Cardiac muscle cell (in vitro differentiated cells and primary cell): Measurements from ENCODE around the gene ZNF804B. TPM values are rescaled to one million over a fixed set of nuclear protein-coding genes. Genes with fewer than 3 reads are reported as not detected.

Source experiments
- DNase-seq, 2 donors: peaks; one replicate each; pipeline versions ENCODE4 v3.0.0 to v3.0.0-alpha.2; 2010 to 2017; ENCODE audit warnings: low read depth in 1 of 2, low spot score in 1 of 2
- H3K27ac ChIP-seq: fragments of 200-600 bp; sonication (generic); 2 replicates; pipeline ENCODE4 v1.5.1; 2016
- H3K27me3 ChIP-seq: fragments of 200-600 bp; sonication (generic); 2 replicates; pipeline ENCODE4 v1.6.0; 2016; ENCODE audit warnings: control low read depth
- H3K36me3 ChIP-seq: fragments of 200-600 bp; sonication (generic); 2 replicates; pipeline ENCODE4 v1.5.1; 2016; ENCODE audit warnings: control low read depth
- H3K4me1 ChIP-seq: fragments of 200-600 bp; sonication (generic); 2 replicates; pipeline ENCODE4 v1.8.1; 2017; ENCODE audit warnings: low read depth, mild to moderate bottlenecking, mixed run types
- H3K4me3 ChIP-seq: fragments of 200-600 bp; sonication (generic); 2 replicates; pipeline ENCODE4 v1.5.1; 2016; ENCODE audit warnings: mild to moderate bottlenecking
- H3K9me3 ChIP-seq: fragments of 200-600 bp; sonication (generic); 2 replicates; pipeline ENCODE4 v1.5.1; 2017; ENCODE audit warnings: low read depth, mild to moderate bottlenecking, control low read depth
- polyA plus RNA-seq: library from polyadenylated mRNA; unstranded; fragments of >200 nt; fragmentation: Nextera tagmentation; extraction: Ambion mirVana; gene quantifications from 2 replicates; pipeline ENCODE4 v1.2.1, GENCODE V29; 2016
- total RNA-seq: library from RNA; depleted of rRNA; stranded (reverse); fragments of >200 nt; gene quantifications from 2 replicates; pipeline ENCODE4 v1.2.3, GENCODE V29; 2016
- TF ChIP-seq, protein P1 (sequence below): IDR thresholded peaks from 2 replicates; pipeline ENCODE4 v1.5.1; 2012; ENCODE audit warnings: low read depth, mild to moderate bottlenecking, low read length

The ZNF804B gene
- total and polyA plus RNA-seq, 2 experiments from 2014 or later: 0.06 TPM; not detected in 1

DNA sequence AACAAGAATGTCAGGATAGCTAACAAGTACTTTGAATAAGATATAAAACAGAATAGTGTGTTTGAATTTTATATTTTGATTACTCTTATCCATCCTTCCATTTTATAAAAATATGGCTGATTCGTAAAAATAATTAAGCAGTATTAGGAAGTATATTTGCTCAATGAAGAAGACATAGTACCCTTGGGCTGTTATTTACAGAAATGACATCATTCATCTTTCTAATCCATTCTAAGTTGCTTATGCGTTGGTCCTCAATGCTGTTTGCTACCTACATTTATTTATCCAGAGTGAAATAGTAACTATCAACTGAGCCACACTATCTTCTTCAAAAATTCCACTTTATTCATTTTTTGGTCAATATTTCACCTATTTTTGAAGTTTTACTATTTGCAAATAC lies 2.1 kb upstream of the ZNF804B start:
- Histone ChIP-seq H3K27ac (no peak overlapping the region), H3K36me3 (no peaks in the 10 kb centered on the region), H3K4me3 (no peak overlapping the region), H3K4me1 (no peaks in the 10 kb centered on the region), H3K27me3 (peaks cover 75% of the 10 kb centered on the region), H3K9me3 (no peaks in the 10 kb centered on the region)
- TF ChIP-seq, protein P1, sequence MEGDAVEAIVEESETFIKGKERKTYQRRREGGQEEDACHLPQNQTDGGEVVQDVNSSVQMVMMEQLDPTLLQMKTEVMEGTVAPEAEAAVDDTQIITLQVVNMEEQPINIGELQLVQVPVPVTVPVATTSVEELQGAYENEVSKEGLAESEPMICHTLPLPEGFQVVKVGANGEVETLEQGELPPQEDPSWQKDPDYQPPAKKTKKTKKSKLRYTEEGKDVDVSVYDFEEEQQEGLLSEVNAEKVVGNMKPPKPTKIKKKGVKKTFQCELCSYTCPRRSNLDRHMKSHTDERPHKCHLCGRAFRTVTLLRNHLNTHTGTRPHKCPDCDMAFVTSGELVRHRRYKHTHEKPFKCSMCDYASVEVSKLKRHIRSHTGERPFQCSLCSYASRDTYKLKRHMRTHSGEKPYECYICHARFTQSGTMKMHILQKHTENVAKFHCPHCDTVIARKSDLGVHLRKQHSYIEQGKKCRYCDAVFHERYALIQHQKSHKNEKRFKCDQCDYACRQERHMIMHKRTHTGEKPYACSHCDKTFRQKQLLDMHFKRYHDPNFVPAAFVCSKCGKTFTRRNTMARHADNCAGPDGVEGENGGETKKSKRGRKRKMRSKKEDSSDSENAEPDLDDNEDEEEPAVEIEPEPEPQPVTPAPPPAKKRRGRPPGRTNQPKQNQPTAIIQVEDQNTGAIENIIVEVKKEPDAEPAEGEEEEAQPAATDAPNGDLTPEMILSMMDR: no peak
- no peak for DNase-seq

DNA sequence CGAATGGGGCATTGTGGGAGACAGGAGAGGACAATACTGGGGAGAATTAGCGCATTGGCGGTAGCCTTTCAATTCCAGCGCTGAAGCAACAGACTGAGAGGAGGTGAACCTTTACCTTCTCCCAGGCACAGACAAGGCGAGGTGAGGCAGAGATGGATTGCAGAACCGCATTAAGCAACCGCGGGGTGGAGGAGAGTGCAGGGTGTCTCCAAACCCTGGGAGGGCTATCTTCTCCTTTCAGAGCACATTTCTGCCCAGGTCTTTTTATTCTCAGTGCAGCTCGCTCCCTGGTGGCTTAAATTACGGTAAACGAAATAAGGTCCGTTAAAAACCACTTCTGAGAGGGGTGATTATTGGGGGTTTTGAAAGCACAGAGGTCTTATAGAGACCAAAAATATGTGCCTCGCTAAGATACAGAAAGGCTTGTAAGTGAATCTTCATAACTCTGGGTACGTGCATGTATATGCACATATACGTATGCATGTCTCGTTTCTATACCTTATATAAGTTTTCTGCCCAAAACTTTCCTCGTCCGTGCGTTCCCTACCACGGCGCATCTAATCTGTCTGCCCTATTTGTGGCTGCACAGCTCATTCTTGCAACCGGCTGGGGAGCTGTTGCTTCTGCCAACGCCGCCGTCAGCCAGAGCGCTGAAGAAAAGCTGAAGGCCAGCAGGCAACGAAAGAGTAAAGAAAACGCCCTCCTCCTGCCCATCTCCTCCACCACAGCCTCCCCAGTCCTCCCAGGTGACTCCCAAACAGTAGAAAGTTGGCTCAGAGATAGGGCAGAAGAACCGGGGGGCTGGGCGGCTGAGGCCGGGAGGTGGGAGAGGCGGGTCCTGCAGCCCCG lies 895 bp upstream of the ZNF804B start:
- no peak overlapping the region for H3K27ac ChIP-seq
- H3K27me3 ChIP-seq: peaks cover 75% of the 10 kb centered on the region
- H3K9me3 ChIP-seq: no peaks in the 10 kb centered on the region
- H3K36me3 ChIP-seq: no peaks in the 10 kb centered on the region
- peak overlapping the region; percentile 30 for H3K4me3 ChIP-seq
- TF ChIP-seq, protein P1: no peak
- no peaks in the 10 kb centered on the region for H3K4me1 ChIP-seq
- peak; percentile 22 to 61 for DNase-seq

DNA sequence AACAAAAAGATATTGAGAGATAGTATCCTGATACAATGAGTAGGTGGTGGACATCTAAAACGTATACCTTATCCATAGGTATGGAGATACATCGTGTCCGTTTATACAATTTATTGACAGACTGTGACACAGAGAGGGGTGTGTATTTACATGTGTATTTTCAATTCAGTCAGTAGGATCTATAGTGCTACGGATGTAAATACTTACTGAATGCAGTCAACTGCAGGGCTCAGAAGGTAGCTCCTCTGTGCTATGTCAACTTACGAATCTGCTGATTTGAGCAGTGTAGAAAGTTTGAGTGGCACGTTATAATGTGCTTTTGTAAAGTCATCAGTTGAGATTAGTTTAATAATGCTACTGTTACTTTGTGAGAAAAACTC lies 626 bp downstream of the ZNF804B start:
- no peaks in the 10 kb centered on the region for H3K4me1 ChIP-seq
- H3K36me3 ChIP-seq: no peaks in the 10 kb centered on the region
- H3K27ac ChIP-seq: no peak overlapping the region
- DNase-seq: no peak
- peaks cover 71% of the 10 kb centered on the region for H3K27me3 ChIP-seq
- H3K4me3 ChIP-seq: no peak overlapping the region
- TF ChIP-seq, protein P1: no peak
- no peaks in the 10 kb centered on the region for H3K9me3 ChIP-seq

DNA sequence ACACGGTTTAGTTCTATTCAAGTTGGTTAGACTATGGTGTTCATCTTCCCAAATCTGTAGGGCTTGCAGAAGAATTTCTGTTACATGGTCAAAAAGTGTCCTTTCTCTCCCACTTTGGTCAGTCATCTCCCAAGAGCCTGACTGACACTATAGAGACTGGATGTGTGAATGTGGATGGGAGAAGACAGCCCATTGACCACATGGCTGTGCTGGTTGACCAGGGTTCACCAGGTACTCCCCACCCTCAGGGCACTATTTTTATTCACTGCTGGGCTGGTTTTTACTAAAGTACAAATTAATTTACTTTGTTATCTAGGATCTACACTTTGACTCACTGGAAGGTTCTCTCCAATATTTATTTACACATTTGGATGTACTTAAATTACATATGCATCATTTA lies 2.3 kb downstream of the ZNF804B start:
- no peak for DNase-seq
- H3K4me1 ChIP-seq: no peaks in the 10 kb centered on the region
- H3K9me3 ChIP-seq: no peaks in the 10 kb centered on the region
- TF ChIP-seq, protein P1: no peak
- H3K27me3 ChIP-seq: peaks cover 55% of the 10 kb centered on the region
- no peak overlapping the region for H3K27ac ChIP-seq
- H3K36me3 ChIP-seq: no peaks in the 10 kb centered on the region
- H3K4me3 ChIP-seq: no peak overlapping the region

DNA sequence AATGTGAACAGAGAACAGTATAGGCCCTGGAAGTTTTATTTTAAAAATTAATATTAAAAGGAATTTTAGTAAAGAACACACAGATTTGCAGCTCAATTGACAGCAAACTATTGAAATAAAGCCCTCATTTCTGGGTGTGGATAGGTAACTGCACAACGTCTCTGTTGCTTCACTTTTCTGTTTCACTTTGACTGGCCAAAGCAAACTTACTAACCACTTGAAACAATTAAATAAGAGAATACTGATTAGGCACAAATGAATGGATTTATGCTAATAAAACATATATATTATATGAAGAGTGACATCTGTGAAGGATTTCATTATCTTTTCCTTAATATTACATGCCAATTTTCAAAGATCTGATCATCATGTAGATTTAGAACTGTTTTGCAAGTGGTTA lies 11.9 kb downstream of the ZNF804B start:
- H3K36me3 ChIP-seq: no peaks in the 10 kb centered on the region
- no peak overlapping the region for H3K27ac ChIP-seq
- TF ChIP-seq, protein P1: no peak
- no peaks in the 10 kb centered on the region for H3K9me3 ChIP-seq
- no peak overlapping the region for H3K4me3 ChIP-seq
- no peaks in the 10 kb centered on the region for H3K4me1 ChIP-seq
- DNase-seq: no peak
- no peaks in the 10 kb centered on the region for H3K27me3 ChIP-seq
